KBM-7 (cell line): Measurements from ENCODE around the gene DIRAS2.
A peak's percentile ranks its signal among the peaks of the same experiment; 100 is the strongest.

Source experiments
- DNase-seq: peaks from one replicate; pipeline ENCODE4 v3.0.0-alpha.2; 2015
- in situ Hi-C: fragments of 300-500 bp; cut with MboI; formaldehyde crosslinking; loops from 2 replicates; pipeline ENCODE4 v1.14.3; 2020; ENCODE audit warnings: low sequenced_read_pairs, low pct_unique_long_range_greater_than_20kb, mixed read lengths

DIRAS2 gene

DNA sequence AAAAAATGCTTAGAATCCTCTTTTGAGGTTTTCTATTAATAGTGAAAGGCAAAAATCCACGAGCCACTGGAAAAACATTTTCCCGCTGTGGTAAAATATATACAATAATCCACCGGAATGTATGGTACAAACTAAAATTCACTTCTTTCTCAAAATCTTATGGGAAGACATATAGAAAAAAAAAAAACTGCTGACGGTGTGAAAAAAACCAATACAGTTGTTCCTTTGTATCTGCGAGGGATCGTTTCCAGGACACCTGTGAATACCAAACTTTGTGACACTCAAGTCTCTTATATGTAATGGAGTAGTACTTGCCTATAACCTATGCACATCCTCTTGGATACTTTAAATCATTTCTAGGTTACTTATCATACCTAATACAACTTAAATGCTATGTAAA, 13.3 kb downstream of the DIRAS2 start:
- no peak for DNase-seq
- in situ Hi-C loops = no loop called here

DNA sequence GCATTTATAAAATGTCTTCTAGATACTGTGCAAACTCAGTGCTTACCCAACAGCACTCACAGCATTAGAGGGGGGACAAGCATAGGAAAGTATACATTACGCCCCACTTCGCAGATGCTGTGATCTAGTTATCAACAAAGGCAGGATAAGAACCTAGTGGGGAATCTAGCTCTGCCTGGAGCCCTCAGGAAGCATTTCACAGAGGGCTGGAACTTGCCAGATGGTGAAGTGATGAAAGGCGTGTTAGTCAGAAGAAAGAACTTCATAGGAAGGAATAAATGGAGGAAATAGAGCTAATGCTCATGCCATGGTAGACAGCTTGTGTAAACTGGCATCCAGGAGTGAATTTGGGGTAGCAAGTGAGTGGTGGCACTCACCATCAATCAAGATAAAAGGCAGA, 25.8 kb downstream of the DIRAS2 start:
- no peak for DNase-seq
- in situ Hi-C loops = no loop called here

DNA sequence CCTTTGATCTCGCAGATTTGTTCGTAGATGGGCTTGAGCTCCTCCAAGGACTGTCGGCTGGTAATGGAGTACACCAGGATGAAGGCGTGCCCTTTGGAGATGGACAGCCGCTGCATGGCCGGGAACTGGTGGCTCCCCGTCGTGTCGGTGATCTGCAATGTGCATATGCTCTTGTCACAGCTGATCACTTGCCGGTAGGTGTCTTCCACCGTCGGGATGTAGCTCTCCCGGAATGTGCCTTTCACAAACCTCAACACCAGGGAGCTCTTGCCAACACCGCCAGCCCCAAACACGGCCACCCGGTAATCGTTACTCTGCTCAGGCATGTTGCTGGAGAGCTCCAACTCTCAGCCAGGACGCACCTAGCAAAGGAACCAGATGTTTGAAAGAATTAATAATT, 29.1 kb downstream of the DIRAS2 start:
- no peak for DNase-seq
- in situ Hi-C loops = no loop called here

DNA sequence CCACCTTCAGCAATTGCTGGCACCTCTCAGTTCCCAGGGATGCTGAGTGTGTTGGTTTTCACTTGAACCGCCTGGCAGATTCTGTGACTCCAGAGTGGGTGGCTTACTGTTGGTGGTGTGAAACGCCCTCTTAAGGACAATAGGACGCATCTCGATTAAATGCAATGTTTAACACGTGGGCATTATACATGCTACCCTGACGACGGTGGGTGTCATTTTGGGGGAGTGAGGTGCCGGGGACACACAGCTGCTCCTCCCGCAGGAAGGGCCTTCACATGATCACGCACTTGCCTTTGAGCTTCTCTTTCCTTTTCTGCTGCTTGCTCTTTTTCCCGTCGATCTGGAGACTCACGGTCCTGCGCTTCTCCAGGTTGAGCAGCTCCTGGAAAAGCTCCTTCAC, 29.7 kb downstream of the DIRAS2 start:
- no peak for DNase-seq
- in situ Hi-C loops = no loop called here

DNA sequence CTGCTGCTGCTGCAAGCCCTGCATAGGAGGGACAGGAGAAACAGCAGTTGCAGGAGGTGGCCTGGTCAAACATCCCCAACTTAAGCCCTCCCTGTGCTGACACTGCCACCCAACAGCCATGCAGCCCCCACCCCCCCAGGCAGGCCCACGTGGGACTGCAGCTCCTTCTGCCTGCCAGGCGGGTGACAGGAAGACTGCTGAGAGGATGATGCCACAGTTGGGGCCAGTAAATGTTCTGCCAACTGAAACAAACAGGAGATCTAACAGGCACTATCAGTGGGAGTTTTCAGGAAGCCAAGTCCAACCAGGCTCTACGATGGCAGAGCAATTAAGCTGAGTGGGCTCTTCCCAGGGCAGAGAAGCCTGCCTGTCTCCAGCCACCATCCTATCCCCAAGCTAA, 31.1 kb downstream of the DIRAS2 start:
- no peak for DNase-seq
- in situ Hi-C loops = no loop called here

DNA sequence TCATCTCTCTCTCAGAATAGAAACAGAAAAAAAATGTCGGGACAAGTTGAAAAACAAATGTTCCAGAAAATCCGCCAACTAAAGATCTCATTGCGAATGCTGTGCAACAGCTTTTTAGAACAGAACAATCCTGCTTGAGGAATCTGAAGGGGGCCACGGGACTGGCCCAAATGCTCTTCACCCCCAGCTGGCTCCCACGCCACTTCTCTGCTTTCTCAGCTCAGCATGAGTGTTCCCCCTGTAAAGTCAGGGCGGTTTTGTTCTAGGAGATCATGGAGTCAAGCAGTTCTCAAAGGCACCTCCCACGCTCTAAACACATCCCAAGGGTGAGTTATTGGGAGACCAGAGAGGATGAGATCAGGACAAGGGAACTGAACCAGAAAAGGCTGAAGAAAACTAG, 31.5 kb downstream of the DIRAS2 start:
- in situ Hi-C loops = no loop called here
- DNase-seq = no peak

DNA sequence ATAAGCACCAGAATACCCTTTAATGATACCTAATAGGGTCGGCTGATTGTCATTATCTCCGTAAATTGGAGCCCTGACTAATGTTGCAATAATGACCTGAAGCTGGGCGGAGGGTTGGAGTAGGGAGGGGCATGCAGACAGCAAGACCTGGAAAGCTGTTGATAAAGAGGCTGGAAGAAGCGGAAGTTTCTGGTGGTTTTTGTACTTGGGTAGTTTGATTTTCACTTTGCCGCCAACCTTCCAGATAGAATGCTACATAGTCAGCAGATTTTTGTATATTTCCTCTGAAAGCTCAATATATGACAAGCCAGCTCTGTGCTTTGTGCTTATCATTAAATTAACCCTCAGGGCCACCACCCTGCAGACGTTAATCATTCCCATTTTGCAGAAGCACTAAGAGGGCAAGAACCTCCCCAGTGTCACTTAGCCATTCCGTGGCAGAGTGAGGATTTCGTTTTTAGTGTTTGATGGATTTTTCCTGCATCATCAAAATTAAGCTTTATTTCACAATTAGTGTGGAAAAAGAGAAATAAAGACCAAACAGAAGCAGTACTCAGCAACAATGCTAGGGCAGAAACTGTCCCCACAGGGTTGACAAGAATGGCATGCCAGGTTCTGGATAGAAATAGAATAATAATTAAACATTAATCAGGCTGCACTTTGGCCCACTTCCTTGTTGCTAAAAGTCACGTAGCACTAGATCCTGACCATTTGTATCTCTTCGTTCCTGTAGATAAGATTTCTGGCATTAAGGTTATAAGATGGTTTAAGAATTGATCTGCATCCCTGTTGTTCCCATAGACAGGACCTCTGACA, 34.7 kb downstream of the DIRAS2 start:
- in situ Hi-C loops = no loop called here
- no peak for DNase-seq

DNA sequence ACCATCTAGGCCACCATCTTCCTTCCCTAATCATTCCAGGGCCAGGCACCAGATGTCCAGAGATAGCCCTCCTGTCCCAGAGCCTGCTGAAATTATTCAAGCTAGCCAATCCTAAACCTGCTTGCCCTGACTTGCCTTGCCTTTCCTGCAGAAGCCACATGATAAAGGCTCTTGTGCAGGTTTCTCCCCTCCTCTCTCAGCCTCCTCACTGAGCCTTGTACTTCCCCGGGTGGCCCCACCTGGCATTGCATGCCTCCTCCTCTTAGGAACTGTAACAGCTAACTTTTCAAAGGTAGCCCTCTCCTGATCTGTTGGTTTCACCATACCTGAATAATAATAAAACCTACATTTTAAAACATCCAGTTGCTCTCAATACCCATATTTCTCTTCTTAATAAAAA, 42.6 kb downstream of the DIRAS2 start:
- DNase-seq = no peak
- in situ Hi-C loops = no loop called here

DNA sequence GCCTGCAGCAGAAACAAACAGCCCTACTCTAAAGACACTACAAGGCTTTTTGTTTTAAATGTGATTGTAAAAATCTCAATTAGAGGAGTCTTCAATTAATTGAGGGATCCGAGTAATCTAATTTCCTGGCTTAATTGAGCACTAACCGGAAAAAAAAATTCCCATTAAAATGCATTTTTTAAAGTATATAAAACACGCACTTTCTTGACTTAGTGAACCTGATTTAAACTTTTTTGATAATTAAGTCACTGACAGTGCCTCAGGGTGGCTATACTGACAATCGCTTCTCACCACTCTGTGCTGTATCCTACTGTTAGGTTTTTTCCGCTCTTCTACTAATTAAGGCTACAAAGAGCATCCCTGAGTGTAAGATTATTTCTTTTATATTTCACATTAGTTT, 44.4 kb downstream of the DIRAS2 start:
- no peak for DNase-seq
- in situ Hi-C loops = no loop called here

DNA sequence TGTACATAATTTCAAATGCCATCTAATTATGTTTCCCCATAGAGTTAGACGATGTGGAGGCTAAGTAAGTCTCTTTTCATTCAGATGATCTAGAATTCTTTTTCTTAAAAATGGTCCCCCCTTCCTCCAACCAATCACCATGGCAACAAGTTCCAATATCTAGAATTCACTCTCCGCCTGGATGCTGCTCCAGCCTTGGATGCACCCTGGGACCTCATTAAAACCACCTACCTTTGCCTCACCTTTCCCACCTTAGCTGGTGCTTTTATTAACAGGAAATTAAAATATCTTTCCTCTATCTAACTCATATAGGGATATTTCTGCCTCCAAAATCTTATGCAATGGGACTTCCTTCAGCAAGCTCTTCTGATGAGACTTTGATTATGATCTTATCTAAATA, 49.0 kb downstream of the DIRAS2 start:
- no peak for DNase-seq
- in situ Hi-C loops = no loop called here

DNA sequence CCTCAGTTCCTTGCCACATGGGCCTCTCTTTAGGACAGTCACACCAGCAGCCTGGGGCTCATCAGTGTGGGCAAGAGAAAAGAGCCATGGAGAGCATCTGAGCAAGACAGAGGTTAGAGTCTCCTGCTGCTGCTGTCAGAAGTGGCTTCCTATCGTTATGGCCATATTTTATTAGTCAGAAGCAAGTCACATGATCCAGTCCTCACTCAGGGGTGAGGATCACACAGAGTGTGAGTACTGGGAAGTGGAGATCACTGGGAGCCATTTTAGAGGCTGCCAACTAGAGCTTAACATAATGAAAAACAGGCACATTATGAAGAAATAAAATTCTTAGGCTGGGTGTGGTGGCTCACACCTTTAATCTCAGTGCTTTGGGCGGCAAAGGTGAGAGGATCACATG, 62.0 kb downstream of the DIRAS2 start:
- in situ Hi-C loops = no loop called here
- no peak for DNase-seq

DNA sequence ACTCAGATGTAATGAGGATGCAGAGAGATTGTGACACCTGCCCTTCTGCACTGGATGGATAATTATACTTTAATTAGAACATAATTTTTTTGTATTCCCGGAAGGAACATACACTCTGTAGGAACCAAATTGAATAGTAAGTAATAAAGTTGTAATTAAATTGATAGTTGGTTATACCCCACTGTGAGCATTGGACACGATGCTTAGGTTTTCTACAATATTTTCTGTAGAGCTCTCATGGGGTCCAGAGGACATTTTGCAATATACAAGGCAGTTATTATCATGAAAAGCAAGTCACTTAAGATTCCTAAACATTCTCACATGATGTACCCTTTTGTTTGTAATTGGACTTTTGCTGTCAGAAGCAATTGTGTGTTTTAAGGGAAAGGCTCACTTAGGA, 63.4 kb downstream of the DIRAS2 start:
- no peak for DNase-seq
- in situ Hi-C loops = no loop called here

DNA sequence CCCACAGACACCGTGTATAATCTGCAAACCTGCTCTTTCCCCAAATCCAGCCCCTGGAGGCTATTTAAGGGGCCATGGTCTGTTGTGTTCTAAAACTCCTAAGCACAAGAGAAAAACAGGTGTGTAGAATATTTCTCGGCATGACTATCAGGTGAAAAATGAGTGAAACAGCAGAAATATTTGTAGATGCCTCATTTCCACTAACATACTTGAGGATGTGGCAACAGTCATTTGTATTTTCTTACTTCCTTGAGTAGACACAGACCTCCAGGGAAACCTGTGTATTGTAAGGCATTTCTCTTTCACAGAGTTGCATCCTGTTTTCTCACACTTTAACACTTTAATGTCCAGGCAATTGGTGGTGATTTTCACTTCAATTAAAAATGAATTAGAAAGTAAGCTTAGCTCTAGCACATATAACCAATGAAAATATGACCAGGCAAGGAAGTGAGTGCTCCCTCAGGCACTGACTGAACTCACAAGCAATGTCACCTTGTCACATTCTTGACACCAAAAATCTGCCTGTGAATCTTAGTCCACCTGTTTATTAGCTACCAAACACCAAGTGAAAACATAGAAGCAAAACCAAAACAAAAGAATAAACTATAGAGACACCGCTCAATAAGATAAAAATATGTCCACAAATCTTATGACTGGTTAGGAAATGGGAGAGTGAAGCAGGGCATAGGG, 64.4 kb downstream of the DIRAS2 start:
- no peak for DNase-seq
- in situ Hi-C loops = no loop called here

DNA sequence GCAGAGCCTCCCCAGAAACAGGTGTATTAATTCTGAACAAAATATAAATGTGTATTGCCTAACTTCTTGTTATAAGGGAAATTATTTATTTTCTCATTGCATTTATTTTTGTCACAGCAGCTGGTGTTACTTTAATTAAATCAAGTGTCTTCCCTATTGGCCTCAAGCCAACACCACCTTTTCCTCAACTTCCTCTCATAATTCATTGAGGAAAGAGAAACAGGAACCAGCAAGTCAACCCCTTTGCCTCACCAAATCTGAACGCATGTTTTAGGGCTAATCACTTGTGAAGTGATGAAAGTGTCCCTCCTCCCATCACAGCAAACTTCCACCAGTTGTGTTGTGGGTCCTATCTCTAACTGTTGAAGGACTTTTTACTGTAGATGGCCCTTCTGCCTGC, 73.1 kb downstream of the DIRAS2 start:
- in situ Hi-C loops = no loop called here
- peak; percentile 26 for DNase-seq

DNA sequence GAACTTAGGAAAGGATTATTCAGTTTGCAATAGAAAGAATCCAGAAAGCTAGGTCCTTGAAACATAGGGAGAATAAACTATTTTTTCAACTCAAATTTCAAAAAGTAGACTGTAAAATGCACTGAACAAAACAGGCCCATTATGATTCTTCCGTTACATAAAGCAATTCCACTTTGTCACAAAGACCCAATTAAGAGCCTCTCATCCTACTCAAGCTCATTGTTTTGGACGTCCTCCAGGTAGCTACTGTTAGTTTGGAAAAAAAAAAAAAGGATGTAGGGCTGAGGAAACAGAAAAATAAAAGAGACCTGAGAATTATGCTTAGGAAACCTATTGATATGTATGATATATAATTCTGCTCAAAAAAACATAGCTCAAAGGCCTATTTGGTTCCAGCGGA, 74.0 kb downstream of the DIRAS2 start:
- no peak for DNase-seq
- in situ Hi-C loops = no loop called here

DNA sequence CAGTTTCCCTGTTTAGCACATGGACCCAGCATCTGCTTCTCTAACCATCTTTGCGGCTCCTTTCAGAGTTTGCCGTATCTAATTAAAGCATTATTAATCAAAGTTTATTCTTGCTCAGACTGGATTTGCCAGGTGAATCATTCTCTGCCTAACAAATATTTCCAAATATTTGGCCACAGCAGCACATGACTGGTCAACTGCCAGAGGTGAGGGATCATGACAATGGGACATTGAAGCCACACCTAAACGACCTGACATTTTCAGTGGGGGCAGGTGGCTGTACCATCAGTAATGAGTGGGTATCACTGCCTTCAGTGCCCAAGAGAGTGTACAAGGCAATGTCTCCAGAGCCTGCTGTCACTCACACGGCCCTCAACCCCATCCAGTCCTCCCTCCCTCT, 80.4 kb downstream of the DIRAS2 start:
- in situ Hi-C loops = no loop called here
- DNase-seq = no peak
